ENCODE data around the gene AUNIP. TPM values are rescaled to one million over a fixed set of nuclear protein-coding genes. Genes with fewer than 3 reads are reported as not detected.

Gene AUNIP
- total RNA-seq, 2 donors from 2014 or later = 0.32 to 4.3 TPM

- no peak overlapping the region for H3K4me3 ChIP-seq
- TF ChIP-seq POLR2AphosphoS5 (IDR thresholded peaks at IDR 0.05) (no peak), POLR2A (IDR thresholded peaks at IDR 0.05) (no peak), CTCF (IDR thresholded peaks at IDR 0.05) (no peak)
- DNase-seq (ENCODE audit: low spot score) = no peak
- 90% methylated on average over 22 of the region's 24 CpGs for WGBS
- intact Hi-C loops (cut with DNase I) = no loop called here
- peaks cover 13% of the 10 kb centered on the region for H3K4me1 ChIP-seq (replicated peaks)
- H3K9me3 ChIP-seq = no peaks in the 10 kb centered on the region
- no peaks in the 10 kb centered on the region for H3K27me3 ChIP-seq (replicated peaks; ENCODE audit: insufficient read depth)
- H3K36me3 ChIP-seq = no peaks in the 10 kb centered on the region
- no peak overlapping the region for H3K27ac ChIP-seq
Measured at GRCh38 chr1:25813734-25814471, 45.4 kb downstream of the AUNIP start.

- intact Hi-C loops (cut with DNase I) = no loop called here
- H3K9me3 ChIP-seq = no peaks in the 10 kb centered on the region
- no peak for TF ChIP-seq POLR2AphosphoS5 (IDR thresholded peaks at IDR 0.05)
- TF ChIP-seq POLR2A (IDR thresholded peaks at IDR 0.05) = no peak
- no peak for TF ChIP-seq CTCF (IDR thresholded peaks at IDR 0.05)
- peaks cover 7% of the 10 kb centered on the region for H3K4me1 ChIP-seq (replicated peaks)
- WGBS = 79% methylated on average over 11 of the region's 11 CpGs
- H3K27ac ChIP-seq = no peak overlapping the region
- no peak overlapping the region for H3K4me3 ChIP-seq
- H3K36me3 ChIP-seq = no peaks in the 10 kb centered on the region
- no peaks in the 10 kb centered on the region for H3K27me3 ChIP-seq (replicated peaks; ENCODE audit: insufficient read depth)
- DNase-seq (ENCODE audit: low spot score) = no peak
Measured at GRCh38 chr1:25813071-25813733, 46.1 kb downstream of the AUNIP start.

- Histone ChIP-seq H3K4me1 (replicated peaks) (peaks cover 12% of the 10 kb centered on the region), H3K27ac (no peak overlapping the region), H3K9me3 (no peaks in the 10 kb centered on the region), H3K36me3 (no peaks in the 10 kb centered on the region), H3K4me3 (no peak overlapping the region), H3K27me3 (replicated peaks; ENCODE audit: insufficient read depth) (no peaks in the 10 kb centered on the region)
- 84% methylated on average over 12 of the region's 13 CpGs for WGBS
- intact Hi-C loops (cut with DNase I) = no loop called here
- no peak for DNase-seq (ENCODE audit: low spot score)
- TF ChIP-seq POLR2AphosphoS5 (IDR thresholded peaks at IDR 0.05) = no peak
- no peak for TF ChIP-seq POLR2A (IDR thresholded peaks at IDR 0.05)
Measured at GRCh38 chr1:25811384-25812082, 47.7 kb downstream of the AUNIP start.

- Histone ChIP-seq H3K27me3 (replicated peaks; ENCODE audit: insufficient read depth) (no peaks in the 10 kb centered on the region), H3K9me3 (no peaks in the 10 kb centered on the region), H3K27ac (peak overlapping the region in 1 of 2 donors; percentile 69), H3K36me3 (no peaks in the 10 kb centered on the region), H3K4me1 (replicated peaks) (peaks cover 15% of the 10 kb centered on the region), H3K4me3 (no peak overlapping the region)
- WGBS = 28% methylated on average over 20 of the region's 21 CpGs
- TF ChIP-seq POLR2A (IDR thresholded peaks at IDR 0.05) (no peak), CTCF (IDR thresholded peaks at IDR 0.05) (peak; percentile 86 to 95 (median 91)), POLR2AphosphoS5 (IDR thresholded peaks at IDR 0.05) (peak; percentile 32)
- intact Hi-C loops (cut with DNase I) = no loop called here
- peak; percentile 67 for DNase-seq (ENCODE audit: low spot score)
Measured at GRCh38 chr1:25810341-25811299, 48.6 kb downstream of the AUNIP start.

Measured in prostate gland (tissue), 2 donors.